Activated CD8-positive, alpha-beta memory T cell treated with anti-CD3 and anti-CD28 coated beads for 48 hours (primary cell): Measurements from ENCODE around the gene PCNT.
A peak's percentile ranks its signal among the peaks of the same experiment; 100 is the strongest.
"Not testable (repeated sequence)": the region's sequence is repeated elsewhere in the genome, so short reads cannot be mapped to it uniquely, and the experiment has no call there.

Experiments used
- DNase-seq, 3 experiments: peaks; one replicate each; pipeline ENCODE4 v3.0.0-alpha.2; 2020; ENCODE audit warnings: low read depth in 2 of 3, low spot score in 2 of 3

Gene PCNT

GRCh38 chr21:46424621-46425020 is 100.7 kb downstream of the PCNT start:
- no peak for DNase-seq

- no peak for DNase-seq
Observed at GRCh38 chr21:46425041-46425440, 101.1 kb downstream of the PCNT start.

- DNase-seq = peak in 2 of 3 experiments; percentile 43 to 47
Observed at GRCh38 chr21:46425571-46425970, 101.6 kb downstream of the PCNT start.

GRCh38 chr21:46426313-46427046 is 102.5 kb downstream of the PCNT start:
- no peak for DNase-seq

GRCh38 chr21:46427516-46427915 is 103.6 kb downstream of the PCNT start:
- no peak for DNase-seq

- DNase-seq = no peak
Observed at GRCh38 chr21:46428286-46428685, 104.3 kb downstream of the PCNT start.

- DNase-seq = no peak
Observed at GRCh38 chr21:46428987-46429710, 105.2 kb downstream of the PCNT start.

- DNase-seq = no peak
Observed at GRCh38 chr21:46429754-46430681, 106.1 kb downstream of the PCNT start.

GRCh38 chr21:46431448-46431847 is 107.5 kb downstream of the PCNT start:
- no peak for DNase-seq

- DNase-seq = no peak
Observed at GRCh38 chr21:46431884-46432488, 108.0 kb downstream of the PCNT start.

- DNase-seq = not testable (repeated sequence)
Observed at GRCh38 chr21:46433116-46433515, 109.2 kb downstream of the PCNT start.

- DNase-seq = no peak
Observed at GRCh38 chr21:46434322-46434958, 110.5 kb downstream of the PCNT start.

- DNase-seq = no peak
Observed at GRCh38 chr21:46435786-46436227, 111.9 kb downstream of the PCNT start.

- DNase-seq = no peak
Observed at GRCh38 chr21:46436621-46437020, 112.7 kb downstream of the PCNT start.

- no peak for DNase-seq
Observed at GRCh38 chr21:46437096-46437498, 113.1 kb downstream of the PCNT start.

- DNase-seq = no peak
Observed at GRCh38 chr21:46437511-46437910, 113.6 kb downstream of the PCNT start.

- DNase-seq = no peak
Observed at GRCh38 chr21:46438241-46438640, 114.3 kb downstream of the PCNT start.

GRCh38 chr21:46439906-46440305 is 116.0 kb downstream of the PCNT start:
- DNase-seq = no peak

GRCh38 chr21:46441331-46441730 is 117.4 kb downstream of the PCNT start:
- no peak for DNase-seq

- DNase-seq = no peak
Observed at GRCh38 chr21:46441961-46442498, 118.1 kb downstream of the PCNT start.
